K562 (cell line): ENCODE data around the gene RSPH6A. TPM values are rescaled to one million over a fixed set of nuclear protein-coding genes. Genes with fewer than 3 reads are reported as not detected.

Experiments
- CAMTA2 ChIP-seq: fragments of 250-450 bp; sonication (Bioruptor Pico); conservative IDR thresholded peaks from 2 replicates; pipeline ENCODE4 v1.5.1; 2022
- FOSL1 ChIP-seq: fragments of 200-800 bp; sonication (Bioruptor generic); conservative IDR thresholded peaks from 2 replicates; pipeline ENCODE4 v1.6.1; 2016; ENCODE audit warnings: missing genetic modification characterization, missing compliant biosample characterization
- HNRNPLL ChIP-seq: fragments of 200-400 bp; formaldehyde crosslinking; IDR thresholded peaks from 2 replicates; pipeline ENCODE4 v1.6.1; 2017; ENCODE audit warnings: low read length, low read depth, mild to moderate bottlenecking; ENCODE audit not compliant: poor library complexity, severe bottlenecking
- KAT7 ChIP-seq: sonication (generic); formaldehyde crosslinking; IDR thresholded peaks from 2 replicates; pipeline ENCODE4 v1.8.0; 2022; ENCODE audit warnings: missing genetic modification reagents, mild to moderate bottlenecking, borderline replicate concordance
- KDM2B ChIP-seq: fragments of 250-450 bp; sonication (Bioruptor Pico); IDR thresholded peaks from 2 replicates; pipeline ENCODE4 v1.8.0; 2021; ENCODE audit warnings: mild to moderate bottlenecking, moderate library complexity
- RBBP5 ChIP-seq: fragments of 200-600 bp; sonication (generic); IDR thresholded peaks from 2 replicates; pipeline ENCODE4 v1.6.1; 2012; ENCODE audit warnings: borderline replicate concordance, mild to moderate bottlenecking, low read length, control low read depth, inconsistent platforms; ENCODE audit not compliant: insufficient read depth, poor library complexity, severe bottlenecking
- RBM14 ChIP-seq: fragments of 200-400 bp; formaldehyde crosslinking; IDR thresholded peaks from 2 replicates; pipeline ENCODE4 v1.6.1; 2018; ENCODE audit warnings: low read depth, mild to moderate bottlenecking, low read length, moderate library complexity, borderline replicate concordance; ENCODE audit not compliant: insufficient read depth
- TAF1 ChIP-seq: IDR thresholded peaks from 2 replicates; pipeline ENCODE4 v1.6.1; 2011; ENCODE audit warnings: mild to moderate bottlenecking, low read length, moderate library complexity; ENCODE audit not compliant: insufficient read depth, control insufficient read depth, severe bottlenecking; ENCODE audit errors: extremely low read depth
- ZBTB1 ChIP-seq: sonication (generic); formaldehyde crosslinking; IDR thresholded peaks from 2 replicates; pipeline ENCODE4 v1.8.1; 2023; ENCODE audit warnings: missing genetic modification reagents, low read depth, mild to moderate bottlenecking, borderline replicate concordance
- ZC3H4 ChIP-seq: sonication (generic); formaldehyde crosslinking; IDR thresholded peaks from 2 replicates; pipeline ENCODE4 v1.9.0; 2021; ENCODE audit warnings: missing genetic modification reagents, borderline replicate concordance
- ZNF12 ChIP-seq: sonication (generic); formaldehyde crosslinking; IDR thresholded peaks from 2 replicates; pipeline ENCODE4 v1.4.0; 2020; ENCODE audit warnings: mild to moderate bottlenecking, missing genetic modification reagents
- ZNF24 ChIP-seq: fragments of 450-650 bp; IDR thresholded peaks from 2 replicates; pipeline ENCODE4 v1.6.1; 2016
- ZNF354B ChIP-seq: fragments of 250-450 bp; sonication (Bioruptor Pico); IDR thresholded peaks from 2 replicates; pipeline ENCODE4 v1.4.0; 2020
- polyA plus RNA-seq, 8 experiments: library from polyadenylated mRNA; depleted of rRNA in 4 of 8; stranded (reverse) in 5 of 8; unstranded in 3 of 8; fragments of >200 nt; fragmentation: Nextera tagmentation in 2 of 8; fragmentation: Illumina TruSeq in 1 of 8; extraction: Ambion mirVana in 2 of 8; extraction: Trizol in 1 of 8; gene quantifications; 2 replicates each; pipeline versions ENCODE4 v1.2.1 to v1.2.3, GENCODE V29; 2011 to 2014; ENCODE audit warnings: inconsistent platforms in 1 of 8, missing spikeins in 1 of 8
- total RNA-seq, 7 experiments: library from RNA; depleted of rRNA in 6 of 7; stranded (reverse); fragments of >200 nt in 6 of 7; fragmentation: Illumina TruSeq in 2 of 7; extraction: Trizol in 2 of 7; gene quantifications; 2 replicates each; pipeline versions ENCODE4 v1.2.1 to v1.2.3, GENCODE V29; 2011 to 2021; ENCODE audit warnings: low replicate concordance in 1 of 7
- TF ChIP-seq, protein P1 (sequence below): fragments of 250-450 bp; sonication (Bioruptor Pico); IDR thresholded peaks from 2 replicates; pipeline ENCODE4 v1.5.0; 2021
- TF ChIP-seq, protein P2 (sequence below): sonication (generic); formaldehyde crosslinking; IDR thresholded peaks from 2 replicates; pipeline ENCODE4 v1.8.0; 2023; ENCODE audit warnings: mild to moderate bottlenecking, missing genetic modification reagents
- TF ChIP-seq, protein P3 (sequence below), 3 experiments: fragments of 200-800 bp in 1 of 3; sonication (Bioruptor generic) in 1 of 3; sonication (generic) in 1 of 3; formaldehyde crosslinking in 1 of 3; IDR thresholded peaks; 2 replicates each; pipeline versions ENCODE4 v1.6.1 to v1.8.0; 2016 to 2022; ENCODE audit warnings: mild to moderate bottlenecking in 2 of 3, missing compliant biosample characterization in 2 of 3, missing genetic modification characterization in 2 of 3, missing genetic modification reagents in 1 of 3
- TF ChIP-seq, protein P4 (sequence below): fragments of 250-450 bp; sonication (Bioruptor Pico); IDR thresholded peaks from 2 replicates; pipeline ENCODE4 v1.5.0; 2021; ENCODE audit warnings: mild to moderate bottlenecking, moderate library complexity

The RSPH6A gene
- total and polyA plus RNA-seq, 9 of the 15 experiments (the other 6 are each of a cell fraction or from before 2014, with no cell fraction given) = 0.03 to 0.15 (median 0.07) TPM; not detected in 5

DNA sequence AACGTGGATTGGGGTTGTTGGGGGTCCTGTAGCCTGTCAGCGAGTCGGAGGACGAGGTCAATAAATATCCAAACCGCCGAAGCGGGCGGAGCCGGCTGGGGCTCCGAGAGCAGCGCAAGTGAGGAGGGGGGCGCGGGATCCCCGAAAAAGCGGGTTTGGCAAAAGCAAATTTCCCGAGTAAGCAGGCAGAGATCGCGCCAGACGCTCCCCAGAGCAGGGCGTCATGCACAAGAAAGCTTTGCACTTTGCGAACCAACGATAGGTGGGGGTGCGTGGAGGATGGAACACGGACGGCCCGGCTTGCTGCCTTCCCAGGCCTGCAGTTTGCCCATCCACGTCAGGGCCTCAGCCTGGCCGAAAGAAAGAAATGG is 45.3 kb downstream of the RSPH6A start (continued):
- TF ChIP-seq, protein P1, sequence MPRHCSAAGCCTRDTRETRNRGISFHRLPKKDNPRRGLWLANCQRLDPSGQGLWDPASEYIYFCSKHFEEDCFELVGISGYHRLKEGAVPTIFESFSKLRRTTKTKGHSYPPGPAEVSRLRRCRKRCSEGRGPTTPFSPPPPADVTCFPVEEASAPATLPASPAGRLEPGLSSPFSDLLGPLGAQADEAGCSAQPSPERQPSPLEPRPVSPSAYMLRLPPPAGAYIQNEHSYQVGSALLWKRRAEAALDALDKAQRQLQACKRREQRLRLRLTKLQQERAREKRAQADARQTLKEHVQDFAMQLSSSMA (CRISPR knock-in tag) = 0 out of 2 replicates have a peak, but pooled peaks have one; percentile 83
- no peak for TF ChIP-seq KDM2B
- TF ChIP-seq CAMTA2 (CRISPR knock-in tag) = no peak
- TF ChIP-seq ZNF354B (CRISPR knock-in tag) = no peak
- 0 out of 2 replicates have a peak, but pooled peaks have one; percentile 19 for TF ChIP-seq ZNF12 (CRISPR knock-in tag)
- TF ChIP-seq HNRNPLL = peak; percentile 94
- 0 out of 2 replicates have a peak, but pooled peaks have one; percentile 53 for TF ChIP-seq ZBTB1 (CRISPR knock-in tag)
- peak; percentile 11 for TF ChIP-seq RBBP5
- TF ChIP-seq ZNF24 = 0 out of 2 replicates have a peak, but pooled peaks have one; percentile 4
- TF ChIP-seq KAT7 = 0 out of 2 replicates have a peak, but pooled peaks have one; percentile 11
- TF ChIP-seq RBM14 = no peak
- TF ChIP-seq TAF1 = peak; percentile 6
- TF ChIP-seq, protein P2, sequence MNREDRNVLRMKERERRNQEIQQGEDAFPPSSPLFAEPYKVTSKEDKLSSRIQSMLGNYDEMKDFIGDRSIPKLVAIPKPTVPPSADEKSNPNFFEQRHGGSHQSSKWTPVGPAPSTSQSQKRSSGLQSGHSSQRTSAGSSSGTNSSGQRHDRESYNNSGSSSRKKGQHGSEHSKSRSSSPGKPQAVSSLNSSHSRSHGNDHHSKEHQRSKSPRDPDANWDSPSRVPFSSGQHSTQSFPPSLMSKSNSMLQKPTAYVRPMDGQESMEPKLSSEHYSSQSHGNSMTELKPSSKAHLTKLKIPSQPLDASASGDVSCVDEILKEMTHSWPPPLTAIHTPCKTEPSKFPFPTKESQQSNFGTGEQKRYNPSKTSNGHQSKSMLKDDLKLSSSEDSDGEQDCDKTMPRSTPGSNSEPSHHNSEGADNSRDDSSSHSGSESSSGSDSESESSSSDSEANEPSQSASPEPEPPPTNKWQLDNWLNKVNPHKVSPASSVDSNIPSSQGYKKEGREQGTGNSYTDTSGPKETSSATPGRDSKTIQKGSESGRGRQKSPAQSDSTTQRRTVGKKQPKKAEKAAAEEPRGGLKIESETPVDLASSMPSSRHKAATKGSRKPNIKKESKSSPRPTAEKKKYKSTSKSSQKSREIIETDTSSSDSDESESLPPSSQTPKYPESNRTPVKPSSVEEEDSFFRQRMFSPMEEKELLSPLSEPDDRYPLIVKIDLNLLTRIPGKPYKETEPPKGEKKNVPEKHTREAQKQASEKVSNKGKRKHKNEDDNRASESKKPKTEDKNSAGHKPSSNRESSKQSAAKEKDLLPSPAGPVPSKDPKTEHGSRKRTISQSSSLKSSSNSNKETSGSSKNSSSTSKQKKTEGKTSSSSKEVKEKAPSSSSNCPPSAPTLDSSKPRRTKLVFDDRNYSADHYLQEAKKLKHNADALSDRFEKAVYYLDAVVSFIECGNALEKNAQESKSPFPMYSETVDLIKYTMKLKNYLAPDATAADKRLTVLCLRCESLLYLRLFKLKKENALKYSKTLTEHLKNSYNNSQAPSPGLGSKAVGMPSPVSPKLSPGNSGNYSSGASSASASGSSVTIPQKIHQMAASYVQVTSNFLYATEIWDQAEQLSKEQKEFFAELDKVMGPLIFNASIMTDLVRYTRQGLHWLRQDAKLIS (CRISPR knock-in tag) = 0 out of 2 replicates have a peak, but pooled peaks have one; percentile 82
- TF ChIP-seq FOSL1 (tag) = 0 out of 2 replicates have a peak, but pooled peaks have one; percentile 8
- TF ChIP-seq, protein P3, sequence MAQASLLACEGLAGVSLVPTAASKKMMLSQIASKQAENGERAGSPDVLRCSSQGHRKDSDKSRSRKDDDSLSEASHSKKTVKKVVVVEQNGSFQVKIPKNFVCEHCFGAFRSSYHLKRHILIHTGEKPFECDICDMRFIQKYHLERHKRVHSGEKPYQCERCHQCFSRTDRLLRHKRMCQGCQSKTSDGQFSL (CRISPR knock-in tag; IDR thresholded peaks at IDR 0.05) = no peak
- TF ChIP-seq, protein P3 (tag; IDR thresholded peaks at IDR 0.05) = peak in 1 of 2 experiments; percentile 55; a peak in 1 of 4 replicates
- TF ChIP-seq ZC3H4 = peak; percentile 60; the same call in 1 of the 2 replicates
- TF ChIP-seq, protein P4, sequence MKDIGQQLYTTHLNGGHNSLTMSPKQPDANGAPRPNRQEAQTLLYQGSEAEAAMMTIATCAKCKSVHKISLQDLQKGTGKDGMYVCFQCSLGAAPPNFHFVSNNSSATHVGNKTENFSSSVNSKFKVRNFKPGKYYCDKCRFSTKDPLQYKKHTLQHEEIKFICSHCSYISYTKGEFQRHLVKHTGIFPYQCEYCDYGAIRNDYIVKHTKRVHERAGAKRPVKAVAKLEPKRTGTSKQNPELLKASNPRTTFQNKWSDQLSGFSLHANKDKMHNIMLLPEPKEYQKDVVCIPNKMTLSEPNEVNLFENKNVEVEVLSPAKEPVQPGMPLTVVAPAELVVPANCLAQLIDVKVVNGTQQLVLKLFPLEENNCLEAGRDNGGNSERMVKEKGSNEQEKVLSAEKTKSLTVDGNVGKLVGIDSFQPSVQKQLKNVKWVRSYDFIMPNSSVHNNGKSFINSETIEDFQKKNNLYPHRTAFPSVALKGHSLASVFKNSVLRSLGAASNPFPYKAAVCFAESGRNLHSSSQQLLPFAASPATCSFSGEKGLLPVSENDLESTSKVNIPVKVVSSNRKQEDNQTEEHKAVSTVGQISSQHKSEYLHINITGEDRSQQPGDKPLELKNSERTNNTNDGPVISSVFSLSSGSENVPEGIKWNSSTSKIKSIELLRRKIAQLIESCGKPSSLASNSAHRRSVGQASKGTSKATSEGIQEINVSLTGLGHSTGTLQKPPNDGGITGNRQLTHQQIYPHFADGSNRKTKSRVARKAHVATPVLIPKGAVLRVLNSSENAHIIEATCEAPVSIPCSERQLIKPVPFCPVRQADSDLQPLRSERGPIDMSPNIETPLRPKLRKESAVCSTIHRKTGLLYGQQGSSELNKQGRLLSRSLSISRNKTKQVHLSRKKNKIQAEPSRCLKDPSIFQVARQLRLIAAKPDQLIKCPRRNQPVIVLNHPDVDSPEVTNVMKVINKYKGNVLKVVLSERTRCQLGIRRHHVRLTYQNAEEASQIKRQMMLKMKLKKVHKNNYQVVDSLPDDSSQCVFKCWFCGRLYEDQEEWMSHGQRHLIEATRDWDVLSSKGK = 0 out of 2 replicates have a peak, but pooled peaks have one; percentile 66
